Prostate gland (tissue), 2 donors: Measurements from ENCODE around the gene SPAG7.
"Not testable (repeated sequence)": the region's sequence is repeated elsewhere in the genome, so short reads cannot be mapped to it uniquely, and the experiment has no call there.

ENCODE experiments used
- POLR2A ChIP-seq: fragments of 450-650 bp; IDR thresholded peaks from one replicate; pipeline ENCODE4 v1.6.1; 2016; ENCODE audit warnings: antibody characterized with exemption, mild to moderate bottlenecking
- POLR2AphosphoS5 ChIP-seq: sonication (generic); formaldehyde crosslinking; IDR thresholded peaks from one replicate; pipeline ENCODE4 v1.6.1; 2017; ENCODE audit warnings: antibody characterized with exemption
- TF ChIP-seq, protein P1 (sequence below), 4 experiments: fragments of 200-600 bp in 2 of 4; fragments of 450-650 bp in 2 of 4; sonication (generic) in 2 of 4; IDR thresholded peaks; 1 replicate in 3 of 4; 2 replicates in 1 of 4; pipeline ENCODE4 v1.5.1; 2016 to 2019; ENCODE audit warnings: antibody characterized with exemption in 4 of 4, mild to moderate bottlenecking in 2 of 4, moderate library complexity in 2 of 4

GRCh38 chr17:4914551-4914950 lies 53.1 kb downstream of the SPAG7 start:
- TF ChIP-seq POLR2A, POLR2AphosphoS5: not testable (repeated sequence)
- TF ChIP-seq, protein P1, sequence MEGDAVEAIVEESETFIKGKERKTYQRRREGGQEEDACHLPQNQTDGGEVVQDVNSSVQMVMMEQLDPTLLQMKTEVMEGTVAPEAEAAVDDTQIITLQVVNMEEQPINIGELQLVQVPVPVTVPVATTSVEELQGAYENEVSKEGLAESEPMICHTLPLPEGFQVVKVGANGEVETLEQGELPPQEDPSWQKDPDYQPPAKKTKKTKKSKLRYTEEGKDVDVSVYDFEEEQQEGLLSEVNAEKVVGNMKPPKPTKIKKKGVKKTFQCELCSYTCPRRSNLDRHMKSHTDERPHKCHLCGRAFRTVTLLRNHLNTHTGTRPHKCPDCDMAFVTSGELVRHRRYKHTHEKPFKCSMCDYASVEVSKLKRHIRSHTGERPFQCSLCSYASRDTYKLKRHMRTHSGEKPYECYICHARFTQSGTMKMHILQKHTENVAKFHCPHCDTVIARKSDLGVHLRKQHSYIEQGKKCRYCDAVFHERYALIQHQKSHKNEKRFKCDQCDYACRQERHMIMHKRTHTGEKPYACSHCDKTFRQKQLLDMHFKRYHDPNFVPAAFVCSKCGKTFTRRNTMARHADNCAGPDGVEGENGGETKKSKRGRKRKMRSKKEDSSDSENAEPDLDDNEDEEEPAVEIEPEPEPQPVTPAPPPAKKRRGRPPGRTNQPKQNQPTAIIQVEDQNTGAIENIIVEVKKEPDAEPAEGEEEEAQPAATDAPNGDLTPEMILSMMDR (IDR thresholded peaks at IDR 0.05), result not testable (repeated sequence)
